ENCODE results near the gene TSC22D1.

GRCh38 chr13:44448373-44448772 is 127.8 kb downstream of the TSC22D1 start:
- TF ChIP-seq CTCF (IDR thresholded peaks at IDR 0.05; ENCODE audit: low read depth, low read length, missing input control) (no peak), TAF1 (conservative IDR thresholded peaks at IDR 0.05) (no peak)
